Measurements from ENCODE around the gene DHX35.
"Not testable (repeated sequence)": the region's sequence is repeated elsewhere in the genome, so short reads cannot be mapped to it uniquely, and the experiment has no call there.

The DHX35 gene

DNA sequence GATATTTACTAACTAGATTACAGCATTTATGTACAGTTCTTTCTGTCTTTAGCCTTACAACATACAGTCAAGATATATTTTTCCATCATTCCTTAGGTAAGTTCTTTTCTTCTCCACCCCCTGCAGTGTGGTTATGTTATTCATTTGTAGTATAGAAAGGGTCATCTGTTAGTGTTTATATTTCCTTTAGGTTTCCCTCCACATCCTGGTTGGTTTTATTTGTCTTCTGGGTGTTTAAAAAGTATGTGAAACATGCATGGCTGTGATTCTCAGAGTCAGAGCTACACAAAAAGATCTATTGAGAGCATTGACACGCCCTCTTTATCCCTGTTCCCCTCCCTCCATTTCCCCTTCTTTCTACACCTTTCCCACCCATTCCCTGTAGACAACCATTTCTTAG is 20.1 kb downstream of the DHX35 start:
- DNase-seq = no peak

DNA sequence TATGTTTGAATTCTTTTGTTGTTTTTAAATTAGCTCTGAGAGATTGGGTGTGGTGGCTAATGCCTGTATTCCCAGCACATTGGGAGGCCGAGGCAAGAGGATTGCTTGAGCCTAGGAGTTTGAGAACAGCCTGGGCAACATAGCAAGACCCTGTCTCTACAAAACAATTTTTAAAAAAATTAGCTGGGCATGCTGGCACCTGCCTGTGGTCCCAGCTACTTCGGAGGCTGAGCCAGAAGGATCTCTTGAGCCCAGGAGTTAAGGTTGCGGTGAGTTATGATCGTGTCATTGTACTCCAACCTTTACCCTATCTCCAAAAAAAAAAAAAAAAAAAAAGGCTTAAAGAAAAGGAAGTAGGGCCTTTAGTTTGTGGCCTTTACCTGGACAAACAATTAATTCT is 22.9 kb downstream of the DHX35 start:
- DNase-seq = no peak

GRCh38 chr20:38985603-38986170 is 23.5 kb downstream of the DHX35 start:
- DNase-seq = no peak

GRCh38 chr20:38986663-38987062 is 24.5 kb downstream of the DHX35 start:
- DNase-seq = no peak

DNA sequence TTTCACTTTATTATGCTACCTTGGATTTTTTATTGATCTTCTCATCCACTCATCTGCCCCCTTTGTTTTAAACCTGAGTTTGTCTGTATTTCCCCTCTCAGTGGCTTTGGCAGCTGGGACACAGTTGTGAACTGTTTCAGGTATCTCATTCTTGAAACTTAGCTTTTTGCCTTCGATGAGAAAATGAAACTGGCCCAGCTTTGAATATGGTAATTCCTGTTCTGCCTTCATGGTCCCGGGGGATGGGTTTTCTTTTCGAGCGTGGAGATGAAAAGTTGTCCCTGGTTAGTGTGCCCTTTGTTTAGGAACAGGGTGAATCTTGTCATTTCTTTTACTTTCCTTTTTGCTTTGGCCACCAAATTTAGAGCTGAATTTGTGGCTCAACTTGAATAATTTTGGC is 25.6 kb downstream of the DHX35 start:
- no peak for DNase-seq

GRCh38 chr20:38990728-38991127 is 28.6 kb downstream of the DHX35 start:
- DNase-seq = no peak

DNA sequence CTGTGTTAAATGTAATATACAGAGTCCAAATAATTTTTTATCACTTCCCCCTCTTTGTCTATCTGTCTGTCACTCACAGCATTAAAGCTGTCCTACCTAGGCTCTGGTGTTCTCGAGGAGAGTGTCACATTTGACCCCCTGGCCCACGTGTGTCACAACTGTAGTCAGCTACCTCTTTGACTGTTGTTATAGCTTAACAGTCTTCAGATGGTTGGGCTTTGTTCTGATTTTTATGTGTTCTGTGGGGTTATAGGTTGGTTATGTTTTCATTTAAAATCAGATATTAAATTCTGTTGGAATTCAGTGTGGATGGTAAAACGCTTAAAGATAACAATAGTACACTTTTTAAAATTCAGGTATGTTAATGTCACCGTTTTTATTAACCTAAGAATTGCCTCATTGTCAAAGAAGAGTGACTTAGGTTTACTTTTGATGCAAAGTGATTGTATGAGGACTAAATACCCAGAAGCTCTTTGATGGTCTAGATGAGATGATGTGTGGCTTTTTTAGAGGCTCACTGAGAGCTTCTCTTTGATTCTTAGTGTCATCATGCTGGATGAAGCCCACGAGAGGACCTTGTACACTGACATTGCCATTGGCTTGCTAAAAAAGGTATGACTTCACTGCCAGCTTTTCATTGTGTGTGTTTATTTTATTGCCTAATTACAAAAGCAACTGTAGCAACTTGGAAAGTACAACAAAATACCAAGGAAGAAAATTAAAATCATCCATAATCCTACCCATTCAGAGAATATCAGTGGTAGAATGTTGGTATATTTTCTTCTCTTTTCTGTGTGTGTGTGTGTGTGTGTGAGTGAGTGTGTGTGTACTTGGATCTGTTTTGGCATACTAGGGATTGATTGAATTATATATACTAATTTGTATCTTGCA is 29.9 kb downstream of the DHX35 start:
- no peak for DNase-seq

DNA sequence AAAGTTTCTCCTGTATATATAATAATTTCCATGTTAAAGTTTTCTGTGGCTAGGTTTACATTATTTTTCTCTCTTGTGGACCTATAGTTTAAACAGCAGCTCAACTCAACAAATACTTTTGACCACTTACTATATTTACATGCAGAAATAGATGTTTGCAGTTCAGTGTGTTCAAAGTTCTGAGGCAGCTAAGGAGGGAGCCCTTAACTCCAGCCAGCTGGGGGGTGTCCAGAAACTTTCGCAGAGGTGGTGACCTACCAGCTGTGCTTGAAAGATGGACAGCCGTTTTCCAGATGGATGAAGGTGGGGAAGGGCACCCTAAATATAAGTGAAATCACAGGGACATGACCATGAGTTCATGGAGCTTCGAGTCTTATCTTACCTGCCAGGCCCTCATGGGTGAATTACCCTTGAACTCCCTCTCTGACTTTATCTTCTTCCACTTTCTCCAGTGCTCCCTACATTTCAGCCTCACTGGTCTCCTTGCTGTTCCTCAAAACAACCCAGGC is 33.4 kb downstream of the DHX35 start:
- no peak for DNase-seq

GRCh38 chr20:38996866-38997265 is 34.7 kb downstream of the DHX35 start:
- DNase-seq = not testable (repeated sequence)

DNA sequence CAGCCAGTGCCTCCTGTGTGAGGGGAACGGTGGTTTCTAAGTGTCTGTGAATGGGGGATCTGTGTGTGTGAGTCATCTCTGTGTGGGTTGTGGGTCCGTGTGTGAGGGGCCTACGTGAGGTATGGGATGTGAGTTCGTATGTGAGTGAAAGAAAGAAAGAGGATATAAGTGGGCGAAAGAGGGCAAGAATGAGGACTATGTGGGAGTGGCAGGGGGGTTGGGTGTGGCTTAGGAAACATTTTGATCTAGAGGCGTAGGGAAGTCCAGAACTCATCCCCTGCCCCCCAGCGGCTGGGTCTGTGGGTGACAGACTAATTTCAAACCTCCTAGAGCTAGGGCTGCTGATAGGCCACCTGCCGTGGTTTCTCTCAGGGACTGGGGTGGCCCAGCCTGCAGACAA is 35.5 kb downstream of the DHX35 start:
- DNase-seq = no peak

- no peak for DNase-seq
Observed at GRCh38 chr20:38999217-38999616, 37.1 kb downstream of the DHX35 start.

GRCh38 chr20:38999965-39000910 is 38.1 kb downstream of the DHX35 start:
- DNase-seq = no peak

- no peak for DNase-seq
Observed at GRCh38 chr20:39004508-39004907, 42.4 kb downstream of the DHX35 start.

DNA sequence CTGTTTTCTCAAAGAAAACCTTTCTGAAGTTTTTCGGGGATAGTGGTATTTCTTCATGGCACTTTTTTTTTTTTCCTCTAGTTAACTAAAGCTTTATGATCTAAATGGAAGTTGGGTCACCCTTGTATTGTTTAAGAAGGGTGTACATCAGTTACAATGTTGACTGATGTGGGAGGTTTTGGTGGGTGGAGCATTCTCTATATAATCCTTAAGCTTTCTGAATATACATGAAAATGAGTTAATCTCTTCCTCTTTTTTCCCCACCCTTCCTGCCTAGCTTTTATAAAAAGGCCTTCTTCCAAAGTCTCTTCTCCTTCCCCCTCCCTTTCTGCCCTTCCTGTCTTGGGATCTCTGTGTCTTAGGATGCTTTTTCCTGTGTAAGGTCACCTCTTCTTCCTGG is 47.2 kb downstream of the DHX35 start:
- no peak for DNase-seq

GRCh38 chr20:39010496-39010895 is 48.4 kb downstream of the DHX35 start:
- no peak for DNase-seq

DNA sequence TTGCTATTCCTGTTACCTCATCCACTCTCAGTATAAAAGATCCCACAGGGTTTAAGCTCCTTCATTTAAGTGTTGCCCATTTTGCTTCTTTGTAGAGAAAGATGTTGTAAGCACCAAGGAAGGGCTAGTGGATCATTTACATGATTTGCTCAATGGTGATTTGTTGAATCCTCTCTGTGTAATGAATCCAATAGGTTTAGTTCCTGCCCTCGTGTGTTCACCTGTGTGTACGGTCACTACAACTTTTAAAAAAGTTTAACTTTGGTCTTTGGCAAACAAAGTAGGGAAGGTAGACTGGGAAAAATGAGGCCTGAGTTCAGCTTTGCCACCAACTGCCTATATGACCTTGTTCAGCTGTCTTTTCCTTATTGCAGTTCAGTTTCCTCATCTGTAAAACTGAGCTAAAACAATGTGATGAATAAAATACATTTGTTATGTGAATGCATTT is 51.5 kb downstream of the DHX35 start:
- DNase-seq = no peak

GRCh38 chr20:39016041-39016440 is 53.9 kb downstream of the DHX35 start:
- no peak for DNase-seq

- DNase-seq = no peak
Observed at GRCh38 chr20:39016506-39016905, 54.4 kb downstream of the DHX35 start.

- no peak for DNase-seq
Observed at GRCh38 chr20:39019027-39019426, 56.9 kb downstream of the DHX35 start.

GRCh38 chr20:39019805-39020325 is 57.7 kb downstream of the DHX35 start:
- DNase-seq = no peak

DNA sequence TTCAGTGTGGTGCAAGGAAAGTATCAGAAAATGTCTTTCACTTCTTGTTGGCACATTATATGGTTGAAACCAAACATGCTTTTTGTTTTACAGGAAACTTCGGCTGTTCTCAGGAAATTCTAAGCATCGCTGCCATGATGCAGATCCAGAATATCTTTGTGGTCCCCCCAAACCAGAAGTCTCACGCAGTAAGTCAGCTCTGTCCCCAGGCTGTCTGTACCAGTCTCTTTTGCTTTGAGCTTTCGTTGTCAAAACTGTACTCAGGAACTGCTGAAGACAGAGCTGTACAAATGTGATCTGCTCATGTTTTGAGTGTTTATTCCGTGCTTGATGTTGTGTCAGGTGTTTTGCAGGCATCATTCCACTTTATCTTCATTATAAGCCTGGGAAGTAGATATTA is 59.6 kb downstream of the DHX35 start:
- no peak for DNase-seq

GRCh38 chr20:39025883-39026282 is 63.7 kb downstream of the DHX35 start:
- DNase-seq = no peak

DNA sequence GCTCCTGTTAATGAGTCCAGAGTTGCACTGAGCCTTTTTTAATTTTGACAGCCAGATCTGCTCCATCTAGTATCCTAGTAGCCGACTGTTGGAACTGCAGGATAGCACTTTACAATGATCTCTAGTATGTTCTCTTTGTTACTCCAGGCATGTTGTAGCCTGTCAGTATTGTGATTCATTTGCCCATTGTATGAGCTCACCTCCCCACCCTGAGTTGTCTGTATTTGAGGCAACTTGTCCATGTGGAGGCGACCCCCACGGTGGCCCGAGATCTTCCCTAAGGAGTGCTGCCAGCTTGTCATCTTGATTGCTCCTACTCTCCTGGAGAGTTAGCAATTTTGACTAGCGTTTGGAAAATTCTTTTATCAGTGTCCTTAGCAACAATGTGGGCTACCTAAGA is 67.2 kb downstream of the DHX35 start:
- DNase-seq = no peak
